NB4 (cell line): Measurements from ENCODE around the gene ENPP6.

Source experiments
- MYC ChIP-seq: IDR thresholded peaks from 2 replicates; pipeline ENCODE4 v1.6.1; 2011; ENCODE audit warnings: low read depth, low read length
- POLR2A ChIP-seq: IDR thresholded peaks from 2 replicates; pipeline ENCODE4 v1.6.1; 2011; ENCODE audit warnings: mild to moderate bottlenecking; ENCODE audit not compliant: insufficient read length; ENCODE audit errors: extremely low read depth
- TF ChIP-seq, protein P1 (sequence below): IDR thresholded peaks from one replicate; pipeline ENCODE4 v1.5.1; 2012; ENCODE audit warnings: low read depth, low read length
- TF ChIP-seq, protein P2 (sequence below): IDR thresholded peaks from 2 replicates; pipeline ENCODE4 v1.6.1; 2011; ENCODE audit warnings: low read depth, low read length

DNA sequence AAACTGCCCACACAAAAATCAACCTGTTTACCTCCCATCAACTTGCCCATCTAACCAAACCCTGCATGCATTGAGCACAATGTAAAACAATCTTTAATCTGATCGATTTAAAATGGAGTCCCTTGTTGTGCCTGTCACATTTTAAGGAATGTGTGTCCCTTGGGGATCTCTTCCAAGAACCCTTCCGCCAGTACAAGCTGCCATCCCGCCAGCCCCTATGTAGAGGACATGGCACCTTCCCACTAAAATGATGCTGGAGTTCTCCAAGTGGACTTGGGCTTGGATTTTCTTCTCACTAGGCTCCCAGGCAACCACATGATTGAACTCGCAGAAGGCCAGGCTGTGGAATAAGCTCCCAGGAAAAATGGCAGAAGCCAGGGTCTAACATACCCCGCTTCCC lies 45.8 kb upstream of the ENPP6 start:
- TF ChIP-seq, protein P1, sequence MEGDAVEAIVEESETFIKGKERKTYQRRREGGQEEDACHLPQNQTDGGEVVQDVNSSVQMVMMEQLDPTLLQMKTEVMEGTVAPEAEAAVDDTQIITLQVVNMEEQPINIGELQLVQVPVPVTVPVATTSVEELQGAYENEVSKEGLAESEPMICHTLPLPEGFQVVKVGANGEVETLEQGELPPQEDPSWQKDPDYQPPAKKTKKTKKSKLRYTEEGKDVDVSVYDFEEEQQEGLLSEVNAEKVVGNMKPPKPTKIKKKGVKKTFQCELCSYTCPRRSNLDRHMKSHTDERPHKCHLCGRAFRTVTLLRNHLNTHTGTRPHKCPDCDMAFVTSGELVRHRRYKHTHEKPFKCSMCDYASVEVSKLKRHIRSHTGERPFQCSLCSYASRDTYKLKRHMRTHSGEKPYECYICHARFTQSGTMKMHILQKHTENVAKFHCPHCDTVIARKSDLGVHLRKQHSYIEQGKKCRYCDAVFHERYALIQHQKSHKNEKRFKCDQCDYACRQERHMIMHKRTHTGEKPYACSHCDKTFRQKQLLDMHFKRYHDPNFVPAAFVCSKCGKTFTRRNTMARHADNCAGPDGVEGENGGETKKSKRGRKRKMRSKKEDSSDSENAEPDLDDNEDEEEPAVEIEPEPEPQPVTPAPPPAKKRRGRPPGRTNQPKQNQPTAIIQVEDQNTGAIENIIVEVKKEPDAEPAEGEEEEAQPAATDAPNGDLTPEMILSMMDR = no peak
- TF ChIP-seq, protein P2, sequence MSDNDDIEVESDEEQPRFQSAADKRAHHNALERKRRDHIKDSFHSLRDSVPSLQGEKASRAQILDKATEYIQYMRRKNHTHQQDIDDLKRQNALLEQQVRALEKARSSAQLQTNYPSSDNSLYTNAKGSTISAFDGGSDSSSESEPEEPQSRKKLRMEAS = no peak
- TF ChIP-seq POLR2A (no peak), MYC (no peak)
